ENCODE data around the gene COL5A1.

COL5A1 gene

GRCh38 chr9:134750450-134751155 lies 109.0 kb downstream of the COL5A1 start:
- Histone ChIP-seq H3K4me1 (no peaks in the 10 kb centered on the region), H3K9me3 (no peaks in the 10 kb centered on the region), H3K27me3 (no peaks in the 10 kb centered on the region), H3K27ac (no peak overlapping the region), H3K4me3 (no peak overlapping the region), H3K36me3 (peaks cover 47 to 90% (median 84%) of the 10 kb centered on the region in 3 donors)
- intact Hi-C loops (cut with DNase I; ENCODE audit: low total_unique reads) = no loop called here
- DNase-seq = no peak
- TF ChIP-seq CTCF (IDR thresholded peaks at IDR 0.05) = no peak

- no peak for DNase-seq
- no peak overlapping the region for H3K4me3 ChIP-seq
Measured at GRCh38 chr9:134751622-134752021, 110.0 kb downstream of the COL5A1 start.

GRCh38 chr9:134752471-134753168 lies 111.0 kb downstream of the COL5A1 start:
- Histone ChIP-seq H3K27me3 (no peaks in the 10 kb centered on the region), H3K9me3 (no peaks in the 10 kb centered on the region), H3K36me3 (peaks cover 36 to 90% (median 83%) of the 10 kb centered on the region in 3 donors), H3K27ac (no peak overlapping the region), H3K4me3 (no peak overlapping the region), H3K4me1 (no peaks in the 10 kb centered on the region)
- TF ChIP-seq CTCF (IDR thresholded peaks at IDR 0.05) = no peak
- intact Hi-C loops (cut with DNase I; ENCODE audit: low total_unique reads) = no loop called here
- DNase-seq = no peak

More at GRCh38 chr9:134751622-134752021, 110.0 kb downstream of the COL5A1 start:
- TF ChIP-seq CTCF (IDR thresholded peaks at IDR 0.05) = no peak
- Histone ChIP-seq H3K9me3 (no peaks in the 10 kb centered on the region), H3K36me3 (peaks cover 46 to 90% (median 79%) of the 10 kb centered on the region in 3 donors), H3K27ac (no peak overlapping the region), H3K4me1 (no peaks in the 10 kb centered on the region), H3K27me3 (no peaks in the 10 kb centered on the region)
- intact Hi-C loops (cut with DNase I; ENCODE audit: low total_unique reads) = no loop called here

- H3K27ac ChIP-seq = no peak overlapping the region
- intact Hi-C loops (cut with DNase I; ENCODE audit: low total_unique reads) = no loop called here
- H3K9me3 ChIP-seq = no peaks in the 10 kb centered on the region
- no peaks in the 10 kb centered on the region for H3K4me1 ChIP-seq
- no peak for DNase-seq
- no peak overlapping the region for H3K4me3 ChIP-seq
- H3K27me3 ChIP-seq = no peaks in the 10 kb centered on the region
- TF ChIP-seq CTCF (IDR thresholded peaks at IDR 0.05) = no peak
- H3K36me3 ChIP-seq = peaks cover 31 to 90% (median 83%) of the 10 kb centered on the region in 3 donors
Measured at GRCh38 chr9:134753191-134753590, 111.6 kb downstream of the COL5A1 start.

- no peak for DNase-seq
- Histone ChIP-seq H3K4me3 (no peak overlapping the region), H3K9me3 (no peaks in the 10 kb centered on the region), H3K27ac (no peak overlapping the region), H3K36me3 (peaks cover 20 to 86% (median 73%) of the 10 kb centered on the region in 3 donors), H3K27me3 (no peaks in the 10 kb centered on the region), H3K4me1 (no peaks in the 10 kb centered on the region)
- intact Hi-C loops (cut with DNase I; ENCODE audit: low total_unique reads) = no loop called here
- TF ChIP-seq CTCF (IDR thresholded peaks at IDR 0.05) = no peak
Measured at GRCh38 chr9:134755221-134755907, 113.8 kb downstream of the COL5A1 start.

All from tibial artery (tissue), 4 donors.